H1 (cell line): Measurements from ENCODE around the gene GARIN3. TPM values are rescaled to one million over a fixed set of nuclear protein-coding genes. Genes with fewer than 3 reads are reported as not detected.

Experiments used
- ASH2L ChIP-seq: fragments of 200-600, 300-600 bp; sonication (generic); IDR thresholded peaks from one replicate; pipeline ENCODE4 v1.7.1; 2017; ENCODE audit warnings: low read length
- polyA plus RNA-seq, 7 experiments: library from polyadenylated mRNA; depleted of rRNA in 3 of 7; stranded (reverse) in 5 of 7; unstranded in 2 of 7; fragments of >200 nt in 5 of 7; fragments of 200-250 nt in 2 of 7; gene quantifications; 1 replicate in 5 of 7; 2 replicates in 1 of 7; 4 replicates in 1 of 7; pipeline versions ENCODE4 v1.2.1 to v1.2.3, GENCODE V29; 2011 to 2013; ENCODE audit warnings: missing spikeins in 2 of 7, mixed read lengths in 2 of 7
- total RNA-seq: library from RNA; stranded (reverse); fragmentation: NEBNext Ultra II Directional; extraction: Animal tissue kit (Norgen Biotek cat#: 25700); gene quantifications from 2 replicates; pipeline ENCODE4 v1.2.1, GENCODE V29; 2021
- TF ChIP-seq, protein P1 (sequence below): IDR thresholded peaks from 2 replicates; pipeline ENCODE4 v1.6.1; 2011; ENCODE audit warnings: low read length, improper control_type of control experiment

The GARIN3 gene
- total and polyA plus RNA-seq, 2 of the 8 experiments (the other 6 are each of a cell fraction or from before 2014, with no cell fraction given) = not detected

GRCh38 chr5:157113002-157113401, 53.1 kb downstream of the GARIN3 start (continued):
- TF ChIP-seq, protein P1, sequence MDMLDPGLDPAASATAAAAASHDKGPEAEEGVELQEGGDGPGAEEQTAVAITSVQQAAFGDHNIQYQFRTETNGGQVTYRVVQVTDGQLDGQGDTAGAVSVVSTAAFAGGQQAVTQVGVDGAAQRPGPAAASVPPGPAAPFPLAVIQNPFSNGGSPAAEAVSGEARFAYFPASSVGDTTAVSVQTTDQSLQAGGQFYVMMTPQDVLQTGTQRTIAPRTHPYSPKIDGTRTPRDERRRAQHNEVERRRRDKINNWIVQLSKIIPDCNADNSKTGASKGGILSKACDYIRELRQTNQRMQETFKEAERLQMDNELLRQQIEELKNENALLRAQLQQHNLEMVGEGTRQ = no peak
- no peak for TF ChIP-seq ASH2L
- TF ChIP-seq, all 59 proteins: peak for 0

Other genes starting within 250 kb of the GARIN3 start
- gene TIMD4, start 203.0 kb downstream of the GARIN3 start, total RNA-seq = not detected in 2 replicates
- not detected in 2 replicates for gene TIMD4, start 203.0 kb downstream of the GARIN3 start, polyA plus RNA-seq (2011; rRNA removed)
- not detected in 2 replicates for gene HAVCR1, start 107.1 kb downstream of the GARIN3 start, total RNA-seq
- not detected in 2 replicates for gene HAVCR1, start 107.1 kb downstream of the GARIN3 start, polyA plus RNA-seq (2011; rRNA removed)
- gene HAVCR2, start 57.2 kb downstream of the GARIN3 start, total RNA-seq = 0.11 TPM in 1 of 2 replicates, not detected in the other
- gene HAVCR2, start 57.2 kb downstream of the GARIN3 start, polyA plus RNA-seq (2011; rRNA removed) = 0.03 and 0.06 TPM in 2 replicates
- 8.3 and 9.5 TPM in 2 replicates for gene MED7, start 23.4 kb downstream of the GARIN3 start, total RNA-seq
- gene MED7, start 23.4 kb downstream of the GARIN3 start, polyA plus RNA-seq (2011; rRNA removed) = 3.3 and 6.9 TPM in 2 replicates
- gene ITK, start 14.6 kb upstream of the GARIN3 start, total RNA-seq = not detected in 2 replicates
- 0.05 TPM in 1 of 2 replicates, not detected in the other for gene ITK, start 14.6 kb upstream of the GARIN3 start, polyA plus RNA-seq (2011; rRNA removed)
- gene CYFIP2, start 99.9 kb upstream of the GARIN3 start, total RNA-seq = 80.6 and 85.3 TPM in 2 replicates
- 45.1 and 60.6 TPM in 2 replicates for gene CYFIP2, start 99.9 kb upstream of the GARIN3 start, polyA plus RNA-seq (2011; rRNA removed)